ENCODE measurements around the gene SLC39A11.

The SLC39A11 gene

GRCh38 chr17:72644492-72644891, 448.0 kb downstream of the SLC39A11 start (continued):
- no peak for TF ChIP-seq TSHZ2 (CRISPR knock-in tag; IDR thresholded peaks at IDR 0.05)
- no peak for TF ChIP-seq PATZ1 (CRISPR knock-in tag; IDR thresholded peaks at IDR 0.05; ENCODE audit: borderline replicate concordance)
- TF ChIP-seq ARNTL (CRISPR knock-in tag; IDR thresholded peaks at IDR 0.05; ENCODE audit: borderline replicate concordance, low read depth) = no peak
- no peak for TF ChIP-seq ISL1 (CRISPR knock-in tag; IDR thresholded peaks at IDR 0.05)
- TF ChIP-seq ZNF8 (CRISPR knock-in tag; IDR thresholded peaks at IDR 0.05) = no peak
- TF ChIP-seq ZNF70 (CRISPR knock-in tag; IDR thresholded peaks at IDR 0.05) = no peak
- no peak for TF ChIP-seq ESRRG (CRISPR knock-in tag; IDR thresholded peaks at IDR 0.05)
- TF ChIP-seq ZFP3 (CRISPR knock-in tag; IDR thresholded peaks at IDR 0.05) = no peak
- no peak for TF ChIP-seq RARB (CRISPR knock-in tag; IDR thresholded peaks at IDR 0.05)
- TF ChIP-seq TCF4 (CRISPR knock-in tag; IDR thresholded peaks at IDR 0.05; ENCODE audit: borderline replicate concordance) = no peak
- TF ChIP-seq ZFP30 (CRISPR knock-in tag; IDR thresholded peaks at IDR 0.05) = no peak

GRCh38 chr17:72643575-72644216, 448.8 kb downstream of the SLC39A11 start:
- peak; percentile 80 for ATAC-seq
- TF ChIP-seq CREB5 (CRISPR knock-in tag; IDR thresholded peaks at IDR 0.05; ENCODE audit: low read depth) (no peak), TCF4 (CRISPR knock-in tag; IDR thresholded peaks at IDR 0.05; ENCODE audit: borderline replicate concordance) (0 out of 2 replicates have a peak, but pooled peaks have one; percentile 27), TSHZ2 (CRISPR knock-in tag; IDR thresholded peaks at IDR 0.05) (peak; percentile 70; the same call in 1 of the 2 replicates), ZC3H10 (CRISPR knock-in tag; IDR thresholded peaks at IDR 0.05) (no peak), SNAI2 (CRISPR knock-in tag; IDR thresholded peaks at IDR 0.05) (no peak), BACH2 (CRISPR knock-in tag; IDR thresholded peaks at IDR 0.05; ENCODE audit: borderline replicate concordance) (no peak), PPARA (CRISPR knock-in tag; IDR thresholded peaks at IDR 0.05; ENCODE audit: borderline replicate concordance) (no peak), GLIS3 (CRISPR knock-in tag; IDR thresholded peaks at IDR 0.05) (no peak), ARNTL (CRISPR knock-in tag; IDR thresholded peaks at IDR 0.05; ENCODE audit: borderline replicate concordance, low read depth) (no peak), ISL1 (CRISPR knock-in tag; IDR thresholded peaks at IDR 0.05) (peak; percentile 84), CSDC2 (CRISPR knock-in tag; IDR thresholded peaks at IDR 0.05) (no peak), ESRRG (CRISPR knock-in tag; IDR thresholded peaks at IDR 0.05) (no peak; the same call in 1 of the 2 replicates), RARB (CRISPR knock-in tag; IDR thresholded peaks at IDR 0.05) (no peak), ZNF8 (CRISPR knock-in tag; IDR thresholded peaks at IDR 0.05) (no peak), ZNF70 (CRISPR knock-in tag; IDR thresholded peaks at IDR 0.05) (no peak), ZFP30 (CRISPR knock-in tag; IDR thresholded peaks at IDR 0.05) (no peak), OSR1 (CRISPR knock-in tag; IDR thresholded peaks at IDR 0.05) (no peak), TOX (CRISPR knock-in tag; IDR thresholded peaks at IDR 0.05; ENCODE audit: borderline replicate concordance) (no peak), POU6F1 (CRISPR knock-in tag; IDR thresholded peaks at IDR 0.05; ENCODE audit: borderline replicate concordance, low read depth) (no peak), ZFP3 (CRISPR knock-in tag; IDR thresholded peaks at IDR 0.05) (0 out of 2 replicates have a peak, but pooled peaks have one; percentile 28), PATZ1 (CRISPR knock-in tag; IDR thresholded peaks at IDR 0.05; ENCODE audit: borderline replicate concordance) (no peak), CSRNP3 (CRISPR knock-in tag; IDR thresholded peaks at IDR 0.05) (no peak), ZNF565 (CRISPR knock-in tag; conservative IDR thresholded peaks at IDR 0.05; ENCODE audit: low read depth) (no peak)

All from SK-N-SH treated with all-trans-retinoic acid at 6 μM for 48 hours (cell line).